Stimulated activated CD8-positive, alpha-beta memory T cell treated with anti-CD3 and anti-CD28 coated beads, Interleukin-7, amount 100 ng/mL, for 24 hours (primary cell): ENCODE results near the gene NUP214.
"Not testable (repeated sequence)": the region's sequence is repeated elsewhere in the genome, so short reads cannot be mapped to it uniquely, and the experiment has no call there.

Experiments
- DNase-seq: peaks from one replicate; pipeline ENCODE4 v3.0.0-alpha.2; 2020; ENCODE audit warnings: low read depth

NUP214 gene

GRCh38 chr9:131161585-131161984, 36.2 kb downstream of the NUP214 start:
- DNase-seq = no peak

- DNase-seq = no peak
Observed at GRCh38 chr9:131162886-131163285, 37.5 kb downstream of the NUP214 start.

GRCh38 chr9:131165523-131165922, 40.1 kb downstream of the NUP214 start:
- DNase-seq = no peak

- no peak for DNase-seq
Observed at GRCh38 chr9:131167146-131167692, 41.8 kb downstream of the NUP214 start.

- no peak for DNase-seq
Observed at GRCh38 chr9:131167936-131168335, 42.5 kb downstream of the NUP214 start.

- DNase-seq = no peak
Observed at GRCh38 chr9:131169563-131170240, 44.3 kb downstream of the NUP214 start.

GRCh38 chr9:131173995-131174394, 48.6 kb downstream of the NUP214 start:
- no peak for DNase-seq

GRCh38 chr9:131174681-131175239, 49.4 kb downstream of the NUP214 start:
- DNase-seq = no peak

- DNase-seq = no peak
Observed at GRCh38 chr9:131177898-131178297, 52.5 kb downstream of the NUP214 start.

- DNase-seq = peak; percentile 57
Observed at GRCh38 chr9:131178382-131178781, 53.0 kb downstream of the NUP214 start.

- DNase-seq = no peak
Observed at GRCh38 chr9:131178926-131179325, 53.5 kb downstream of the NUP214 start.

- DNase-seq = no peak
Observed at GRCh38 chr9:131179561-131180219, 54.3 kb downstream of the NUP214 start.

GRCh38 chr9:131180454-131180853, 55.1 kb downstream of the NUP214 start:
- DNase-seq = no peak

- no peak for DNase-seq
Observed at GRCh38 chr9:131181091-131181681, 55.8 kb downstream of the NUP214 start.

GRCh38 chr9:131185924-131186323, 60.5 kb downstream of the NUP214 start:
- no peak for DNase-seq

- DNase-seq = no peak
Observed at GRCh38 chr9:131186622-131187021, 61.2 kb downstream of the NUP214 start.

GRCh38 chr9:131187957-131188356, 62.6 kb downstream of the NUP214 start:
- DNase-seq = no peak

- DNase-seq = no peak
Observed at GRCh38 chr9:131188976-131189375, 63.6 kb downstream of the NUP214 start.

- DNase-seq = no peak
Observed at GRCh38 chr9:131190191-131190590, 64.8 kb downstream of the NUP214 start.

GRCh38 chr9:131191032-131191431, 65.6 kb downstream of the NUP214 start:
- not testable (repeated sequence) for DNase-seq

- no peak for DNase-seq
Observed at GRCh38 chr9:131191857-131192256, 66.5 kb downstream of the NUP214 start.

GRCh38 chr9:131193051-131193450, 67.7 kb downstream of the NUP214 start:
- no peak for DNase-seq

- no peak for DNase-seq
Observed at GRCh38 chr9:131194762-131195161, 69.4 kb downstream of the NUP214 start.
